DND-41 (cell line): ENCODE data around the gene MAP2K3.

Source experiments
- ATAC-seq: fragments of 200-7000 bp; cut with Tn5 transposase; 3 replicates; pipeline ENCODE4 v1.9.1; 2021; ENCODE audit warnings: low read depth; ENCODE audit not compliant: insufficient read depth
- DNase-seq: peaks from one replicate; pipeline ENCODE4 v3.0.0-alpha.2; 2020
- H2AFZ ChIP-seq: 2 replicates; pipeline ENCODE4 v1.6.0; 2012; ENCODE audit warnings: low read depth, low read length
- H3K27ac ChIP-seq: 2 replicates; pipeline ENCODE4 v1.5.1; 2012; ENCODE audit warnings: low read length, inconsistent platforms
- H3K27me3 ChIP-seq: fragments of 200-600 bp; sonication (generic); 2 replicates; pipeline ENCODE4 v1.6.0; 2012; ENCODE audit warnings: low read length, mild to moderate bottlenecking, inconsistent platforms; ENCODE audit not compliant: insufficient read depth, poor library complexity
- H3K36me3 ChIP-seq: 2 replicates; pipeline ENCODE4 v1.5.1; 2012; ENCODE audit warnings: low read length, inconsistent platforms; ENCODE audit not compliant: insufficient read depth
- H3K4me1 ChIP-seq: 2 replicates; pipeline ENCODE4 v1.5.1; 2012; ENCODE audit warnings: mild to moderate bottlenecking, low read length; ENCODE audit not compliant: insufficient read depth
- H3K4me2 ChIP-seq: 2 replicates; pipeline ENCODE4 v1.6.0; 2012; ENCODE audit warnings: mild to moderate bottlenecking, moderate library complexity, low read length, inconsistent platforms; ENCODE audit not compliant: insufficient read depth
- H3K4me3 ChIP-seq, 2 experiments: fragments of 200-600 bp in 1 of 2; shearing (Covaris generic) in 1 of 2; 2 replicates each; pipeline ENCODE4 v1.5.1; 2012 to 2016; ENCODE audit warnings: inconsistent platforms in 2 of 2, low read length in 2 of 2, mild to moderate bottlenecking in 2 of 2, low read depth in 1 of 2, moderate library complexity in 1 of 2
- H3K79me2 ChIP-seq: 2 replicates; pipeline ENCODE4 v1.6.0; 2012; ENCODE audit warnings: low read length, inconsistent platforms; ENCODE audit not compliant: insufficient read depth
- H3K9ac ChIP-seq: 2 replicates; pipeline ENCODE4 v1.6.0; 2012; ENCODE audit warnings: low read depth, mild to moderate bottlenecking, inconsistent platforms, low read length, moderate library complexity
- H3K9me3 ChIP-seq: 2 replicates; pipeline ENCODE4 v1.5.1; 2012; ENCODE audit warnings: low read length, moderate library complexity, mild to moderate bottlenecking, inconsistent platforms; ENCODE audit not compliant: insufficient read depth, severe bottlenecking
- H4K20me1 ChIP-seq: 2 replicates; pipeline ENCODE4 v1.6.0; 2012; ENCODE audit warnings: low read length; ENCODE audit not compliant: insufficient read depth
- EZH2 ChIP-seq: IDR thresholded peaks from 3 replicates; pipeline ENCODE4 v1.6.1; 2012; ENCODE audit warnings: borderline replicate concordance, low read depth, mild to moderate bottlenecking, moderate library complexity, low read length, inconsistent platforms; ENCODE audit not compliant: severe bottlenecking
- TF ChIP-seq, protein P1 (sequence below): IDR thresholded peaks from 2 replicates; pipeline ENCODE4 v1.5.1; 2012; ENCODE audit warnings: borderline replicate concordance, low read length, moderate library complexity, mild to moderate bottlenecking; ENCODE audit not compliant: poor library complexity, severe bottlenecking; ENCODE audit errors: extremely low read depth

Gene MAP2K3

DNA sequence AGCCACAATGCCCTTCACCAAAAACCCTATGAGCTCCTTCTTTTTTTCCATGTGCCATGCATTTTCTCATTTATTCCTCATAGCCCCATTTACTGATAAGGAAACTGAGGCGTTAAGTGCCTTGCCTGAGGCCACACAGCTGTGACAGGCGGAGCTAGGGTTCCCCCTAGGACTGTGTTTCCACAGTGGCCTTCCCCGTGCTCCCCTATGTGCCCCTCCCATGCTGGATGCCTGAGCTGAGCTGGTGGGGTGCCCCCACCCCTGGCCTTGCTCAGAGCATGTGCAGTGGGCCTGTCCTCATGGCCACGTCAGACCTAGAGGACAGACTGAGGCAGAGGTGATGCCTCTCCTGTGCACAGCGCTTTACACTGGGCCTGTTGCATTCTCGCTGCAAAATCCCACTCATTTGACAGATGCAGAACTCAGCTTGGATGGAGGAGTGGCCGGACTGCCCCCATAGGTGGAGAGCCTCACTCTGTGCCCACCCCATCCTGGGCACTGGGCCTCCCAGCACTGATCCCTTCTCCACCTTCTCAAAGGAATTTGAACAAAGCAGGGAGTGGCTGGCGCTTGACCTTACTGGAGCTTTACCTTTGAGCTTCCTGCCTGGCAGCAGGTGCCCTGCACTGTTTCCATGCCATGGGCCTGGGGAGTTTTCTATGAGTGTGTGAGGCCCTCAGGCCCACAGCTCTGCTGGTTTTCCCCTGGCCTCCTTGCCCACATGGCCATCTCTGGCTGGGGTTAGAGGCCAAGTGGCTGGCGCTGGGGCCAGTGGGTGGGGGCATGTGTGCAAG, 2.6 kb downstream of the MAP2K3 start:
- peaks cover 51% of the 10 kb centered on the region for H3K79me2 ChIP-seq
- H3K4me2 ChIP-seq, result peak overlapping the region; percentile 93
- ATAC-seq (no peak), DNase-seq (no peak)
- peak overlapping the region; percentile 35; the same call in 1 of the 2 replicates for H2AFZ ChIP-seq
- H3K27me3 ChIP-seq, result no peaks in the 10 kb centered on the region
- H3K9me3 ChIP-seq, result no peaks in the 10 kb centered on the region
- H4K20me1 ChIP-seq, result peaks cover 58% of the 10 kb centered on the region
- H3K4me3 ChIP-seq, result peak overlapping the region in 1 of 2 experiments; percentile 81; a peak in 2 of 4 replicates
- no peak for TF ChIP-seq EZH2
- TF ChIP-seq, protein P1, sequence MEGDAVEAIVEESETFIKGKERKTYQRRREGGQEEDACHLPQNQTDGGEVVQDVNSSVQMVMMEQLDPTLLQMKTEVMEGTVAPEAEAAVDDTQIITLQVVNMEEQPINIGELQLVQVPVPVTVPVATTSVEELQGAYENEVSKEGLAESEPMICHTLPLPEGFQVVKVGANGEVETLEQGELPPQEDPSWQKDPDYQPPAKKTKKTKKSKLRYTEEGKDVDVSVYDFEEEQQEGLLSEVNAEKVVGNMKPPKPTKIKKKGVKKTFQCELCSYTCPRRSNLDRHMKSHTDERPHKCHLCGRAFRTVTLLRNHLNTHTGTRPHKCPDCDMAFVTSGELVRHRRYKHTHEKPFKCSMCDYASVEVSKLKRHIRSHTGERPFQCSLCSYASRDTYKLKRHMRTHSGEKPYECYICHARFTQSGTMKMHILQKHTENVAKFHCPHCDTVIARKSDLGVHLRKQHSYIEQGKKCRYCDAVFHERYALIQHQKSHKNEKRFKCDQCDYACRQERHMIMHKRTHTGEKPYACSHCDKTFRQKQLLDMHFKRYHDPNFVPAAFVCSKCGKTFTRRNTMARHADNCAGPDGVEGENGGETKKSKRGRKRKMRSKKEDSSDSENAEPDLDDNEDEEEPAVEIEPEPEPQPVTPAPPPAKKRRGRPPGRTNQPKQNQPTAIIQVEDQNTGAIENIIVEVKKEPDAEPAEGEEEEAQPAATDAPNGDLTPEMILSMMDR, result peak; percentile 0
- peak overlapping the region; percentile 74 for H3K27ac ChIP-seq
- peaks cover 46% of the 10 kb centered on the region for H3K4me1 ChIP-seq
- peak overlapping the region; percentile 81 for H3K9ac ChIP-seq
- H3K36me3 ChIP-seq, result no peaks in the 10 kb centered on the region; the same call in 1 of the 2 replicates

DNA sequence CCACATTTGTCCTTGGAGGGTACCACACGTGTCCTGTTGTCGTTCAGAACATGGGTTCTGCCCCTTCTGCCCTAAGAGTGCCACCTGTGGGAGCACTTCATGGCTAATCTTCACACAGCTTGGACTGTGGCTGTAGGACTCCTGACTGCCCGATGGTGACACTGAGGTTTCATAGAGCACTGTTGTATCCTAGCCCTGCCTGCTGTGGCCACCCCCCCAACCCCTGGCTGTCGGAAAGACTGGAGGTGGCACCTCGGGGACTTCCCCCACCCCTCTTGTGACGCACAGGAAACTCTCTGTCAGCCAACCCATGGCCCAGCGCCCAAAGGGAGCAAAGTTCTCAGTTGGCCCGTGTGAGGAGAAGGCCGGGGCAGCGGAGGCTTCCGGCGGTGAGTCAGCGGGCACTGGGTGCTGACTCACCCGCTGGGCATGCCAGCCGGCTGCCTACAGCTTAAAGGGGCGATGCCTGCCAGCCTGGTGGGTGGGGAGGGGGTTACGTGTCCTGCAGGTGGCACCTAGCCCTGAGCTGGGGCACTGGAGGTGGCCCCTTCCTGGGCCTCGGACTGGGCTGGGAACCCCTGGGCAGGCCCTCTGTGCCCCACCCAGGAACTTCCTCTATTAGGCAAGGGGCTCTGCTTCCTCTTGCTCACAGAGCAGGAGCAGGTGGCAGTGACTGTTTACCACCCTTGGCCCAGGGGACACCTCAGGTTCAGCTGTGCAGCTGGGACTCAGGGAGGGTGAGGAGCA, 3.4 kb downstream of the MAP2K3 start:
- peak overlapping the region; percentile 35; the same call in 1 of the 2 replicates for H2AFZ ChIP-seq

DNA sequence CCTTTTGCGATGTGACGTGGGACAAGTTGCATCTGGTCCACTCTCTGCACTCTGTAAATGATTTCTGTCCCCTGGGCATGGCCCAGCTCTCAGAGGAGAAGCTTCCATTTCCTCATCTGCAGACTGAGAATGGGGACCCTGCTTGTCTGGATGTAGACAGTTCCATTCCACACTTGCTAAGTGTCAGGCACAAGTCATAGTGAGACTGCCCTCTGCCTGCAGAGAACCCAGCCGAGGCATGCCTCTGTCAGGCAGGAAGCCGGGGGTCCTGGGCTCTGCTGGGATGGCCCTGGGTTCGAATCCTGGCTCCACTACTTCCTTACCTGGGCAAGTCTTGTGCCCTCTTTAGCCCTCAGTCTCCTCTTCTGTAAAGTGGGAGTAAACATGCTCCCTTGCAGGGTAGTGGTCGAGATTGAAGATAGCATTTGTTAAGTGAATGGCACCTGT, 4.1 kb downstream of the MAP2K3 start:
- H3K79me2 ChIP-seq, result peaks cover 55% of the 10 kb centered on the region
- TF ChIP-seq, protein P1, result peak; percentile 49
- no peak for TF ChIP-seq EZH2
- peak; percentile 34 for DNase-seq
- H3K9me3 ChIP-seq, result no peaks in the 10 kb centered on the region
- H2AFZ ChIP-seq, result no peak overlapping the region
- H3K27ac ChIP-seq, result peak overlapping the region; percentile 74
- peak overlapping the region; percentile 93 for H3K4me2 ChIP-seq
- no peaks in the 10 kb centered on the region for H3K27me3 ChIP-seq
- H3K4me1 ChIP-seq, result peaks cover 46% of the 10 kb centered on the region
- peak overlapping the region in 1 of 2 experiments; percentile 81; a peak in 2 of 4 replicates for H3K4me3 ChIP-seq
- no peak for ATAC-seq
- peaks cover 67% of the 10 kb centered on the region for H4K20me1 ChIP-seq
- peak overlapping the region; percentile 81; the same call in 1 of the 2 replicates for H3K9ac ChIP-seq
- no peaks in the 10 kb centered on the region; the same call in 1 of the 2 replicates for H3K36me3 ChIP-seq

More for the DNA sequence above, 3.4 kb downstream of the MAP2K3 start:
- Histone ChIP-seq H3K4me2 (peak overlapping the region; percentile 93), H3K79me2 (peaks cover 51% of the 10 kb centered on the region), H3K36me3 (no peaks in the 10 kb centered on the region; the same call in 1 of the 2 replicates), H4K20me1 (peaks cover 60% of the 10 kb centered on the region), H3K4me1 (peaks cover 46% of the 10 kb centered on the region), H3K9me3 (no peaks in the 10 kb centered on the region), H3K27ac (peak overlapping the region; percentile 74), H3K27me3 (no peaks in the 10 kb centered on the region), H3K4me3 (peak overlapping the region in 1 of 2 experiments; percentile 81; a peak in 2 of 4 replicates), H3K9ac (peak overlapping the region; percentile 81)
- peak; percentile 91 for DNase-seq
- peak; percentile 77 for ATAC-seq
- TF ChIP-seq EZH2, result no peak
- TF ChIP-seq, protein P1, result no peak
